Nephron (organoid): ENCODE measurements around the gene YOD1.

Source experiments
- H3K27ac Mint-ChIP-seq, 3 experiments: 2 replicates each; pipeline ENCODE4 v1.8.0; 2020; ENCODE audit warnings: mixed read lengths in 3 of 3, mild to moderate bottlenecking in 2 of 3, moderate library complexity in 1 of 3
- H3K27me3 Mint-ChIP-seq: 2 replicates; pipeline ENCODE4 v1.8.0; 2021; ENCODE audit warnings: low read depth, mild to moderate bottlenecking, moderate library complexity, mixed read lengths
- H3K36me3 Mint-ChIP-seq: 2 replicates; pipeline ENCODE4 v1.8.0; 2020; ENCODE audit warnings: low read depth, mixed read lengths
- H3K4me1 Mint-ChIP-seq: 2 replicates; pipeline ENCODE4 v1.8.0; 2020; ENCODE audit warnings: mixed read lengths
- H3K4me3 Mint-ChIP-seq, 3 experiments: 2 replicates each; pipeline ENCODE4 v1.8.0; 2020; ENCODE audit warnings: mild to moderate bottlenecking in 3 of 3, mixed read lengths in 3 of 3, moderate library complexity in 2 of 3
- H3K9me3 Mint-ChIP-seq: 2 replicates; pipeline ENCODE4 v1.8.0; 2020; ENCODE audit warnings: mixed read lengths
- TF ChIP-seq, protein P1 (sequence below), 3 experiments: fragments of 200-600 bp; sonication (generic); IDR thresholded peaks; one replicate each; pipeline ENCODE4 v1.5.0; 2021; ENCODE audit warnings: antibody characterized with exemption in 3 of 3; ENCODE audit not compliant: unreplicated experiment in 3 of 3

The YOD1 gene

DNA sequence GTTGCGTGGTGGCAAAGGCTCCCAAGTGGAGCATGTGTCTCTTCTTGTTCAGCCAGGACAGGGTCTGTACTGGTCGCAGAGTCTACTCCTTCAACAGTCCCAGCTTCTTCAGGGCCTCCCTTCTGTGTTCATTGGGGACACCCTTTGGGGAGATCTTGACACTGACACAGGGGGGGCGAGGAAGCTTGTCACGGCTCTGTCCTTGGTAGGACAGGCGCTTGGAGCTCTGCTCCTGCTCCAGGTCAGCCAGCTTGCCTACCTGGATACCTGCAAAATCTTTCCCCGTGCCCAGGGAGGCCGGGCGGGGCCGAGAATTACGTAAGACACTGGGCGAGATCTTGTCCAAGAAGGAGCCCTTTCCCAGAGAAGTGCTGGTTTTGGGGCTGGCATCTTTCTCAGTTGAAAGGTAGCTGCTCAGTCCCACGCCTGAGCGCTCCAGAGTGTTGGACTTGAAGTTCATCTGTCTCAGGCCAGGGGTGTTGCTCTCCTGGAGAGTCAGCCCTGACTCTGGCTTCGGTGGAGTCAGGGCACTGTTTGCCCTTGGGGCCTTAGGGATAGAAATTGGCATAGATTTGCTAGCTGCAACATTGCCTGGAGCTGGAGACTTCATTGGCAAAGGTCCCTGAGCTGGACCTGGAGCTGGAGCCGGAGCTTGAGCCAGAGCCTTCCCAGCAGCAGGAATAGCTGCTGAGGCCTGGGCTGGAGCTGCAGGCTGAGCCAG, 29.0 kb downstream of the YOD1 start:
- TF ChIP-seq, protein P1, sequence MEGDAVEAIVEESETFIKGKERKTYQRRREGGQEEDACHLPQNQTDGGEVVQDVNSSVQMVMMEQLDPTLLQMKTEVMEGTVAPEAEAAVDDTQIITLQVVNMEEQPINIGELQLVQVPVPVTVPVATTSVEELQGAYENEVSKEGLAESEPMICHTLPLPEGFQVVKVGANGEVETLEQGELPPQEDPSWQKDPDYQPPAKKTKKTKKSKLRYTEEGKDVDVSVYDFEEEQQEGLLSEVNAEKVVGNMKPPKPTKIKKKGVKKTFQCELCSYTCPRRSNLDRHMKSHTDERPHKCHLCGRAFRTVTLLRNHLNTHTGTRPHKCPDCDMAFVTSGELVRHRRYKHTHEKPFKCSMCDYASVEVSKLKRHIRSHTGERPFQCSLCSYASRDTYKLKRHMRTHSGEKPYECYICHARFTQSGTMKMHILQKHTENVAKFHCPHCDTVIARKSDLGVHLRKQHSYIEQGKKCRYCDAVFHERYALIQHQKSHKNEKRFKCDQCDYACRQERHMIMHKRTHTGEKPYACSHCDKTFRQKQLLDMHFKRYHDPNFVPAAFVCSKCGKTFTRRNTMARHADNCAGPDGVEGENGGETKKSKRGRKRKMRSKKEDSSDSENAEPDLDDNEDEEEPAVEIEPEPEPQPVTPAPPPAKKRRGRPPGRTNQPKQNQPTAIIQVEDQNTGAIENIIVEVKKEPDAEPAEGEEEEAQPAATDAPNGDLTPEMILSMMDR (IDR thresholded peaks at IDR 0.05; ENCODE audit: unreplicated experiment in 3 of 3), result no peak
- Mint-ChIP-seq H3K36me3 (no peaks in the 10 kb centered on the region), H3K27ac (no peak overlapping the region), H3K27me3 (peaks cover 8% of the 10 kb centered on the region), H3K4me3 (no peak overlapping the region), H3K9me3 (no peaks in the 10 kb centered on the region), H3K4me1 (peaks cover 27% of the 10 kb centered on the region)

DNA sequence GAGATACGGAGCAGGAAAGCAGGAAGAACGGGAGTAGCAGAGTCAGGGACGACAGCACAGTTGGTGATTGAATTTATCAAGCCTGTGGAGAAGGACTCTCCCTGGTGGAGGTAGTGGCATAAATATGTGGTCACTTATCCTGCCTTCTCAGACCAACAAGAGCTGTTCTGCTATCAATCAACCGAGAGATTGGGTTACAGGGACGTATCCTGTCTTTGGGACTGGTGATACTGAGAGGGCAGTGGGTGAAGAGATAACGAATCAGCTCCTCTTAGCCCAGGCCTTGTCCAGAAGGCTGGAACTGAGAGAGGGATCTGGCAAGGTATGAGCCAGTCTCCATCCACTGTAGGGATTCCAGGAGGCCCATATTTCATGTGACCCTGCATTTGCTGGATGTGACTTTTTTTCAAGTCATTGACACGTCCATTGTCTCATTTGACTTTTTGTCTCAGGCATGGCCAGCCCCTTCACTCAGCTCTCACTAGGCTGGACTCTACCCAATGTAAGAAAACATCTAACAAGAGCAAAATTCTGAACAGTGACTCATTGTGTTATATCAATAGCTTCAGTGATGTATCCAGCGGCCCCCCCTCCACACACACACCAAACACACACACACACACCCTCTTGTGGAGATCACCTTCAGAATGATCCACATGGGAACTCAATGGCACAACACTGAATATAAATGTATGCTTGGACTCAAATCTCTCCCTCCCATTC, 29.7 kb downstream of the YOD1 start:
- peaks cover 10% of the 10 kb centered on the region for H3K27me3 Mint-ChIP-seq
- no peaks in the 10 kb centered on the region for H3K9me3 Mint-ChIP-seq
- TF ChIP-seq, protein P1 (IDR thresholded peaks at IDR 0.05; ENCODE audit: unreplicated experiment in 3 of 3), result no peak
- no peak overlapping the region for H3K4me3 Mint-ChIP-seq
- peaks cover 21% of the 10 kb centered on the region for H3K4me1 Mint-ChIP-seq
- H3K27ac Mint-ChIP-seq, result no peak overlapping the region
- H3K36me3 Mint-ChIP-seq, result no peaks in the 10 kb centered on the region

DNA sequence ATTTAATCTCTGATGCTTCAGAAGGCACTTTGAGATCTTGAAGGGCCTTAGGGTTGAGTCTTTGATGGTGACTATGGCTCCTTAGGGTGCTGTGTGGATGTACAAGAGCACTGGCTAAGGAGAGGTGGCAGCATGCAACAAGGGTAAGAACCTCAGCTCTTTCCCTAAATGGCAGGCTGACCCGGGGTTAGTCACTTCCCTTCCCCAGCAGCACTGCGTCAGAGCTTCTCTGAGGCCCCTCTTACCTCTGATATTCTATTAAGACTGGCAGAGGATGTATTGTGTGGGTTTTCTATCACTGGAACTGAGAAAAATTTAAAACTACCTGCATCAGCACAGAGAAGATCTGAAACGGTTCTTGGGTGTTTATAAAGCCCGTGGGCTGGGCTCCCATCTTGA, 30.3 kb downstream of the YOD1 start:
- no peak overlapping the region for H3K27ac Mint-ChIP-seq
- no peaks in the 10 kb centered on the region for H3K9me3 Mint-ChIP-seq
- TF ChIP-seq, protein P1 (IDR thresholded peaks at IDR 0.05; ENCODE audit: unreplicated experiment in 3 of 3), result no peak
- H3K27me3 Mint-ChIP-seq, result peaks cover 16% of the 10 kb centered on the region
- H3K4me3 Mint-ChIP-seq, result no peak overlapping the region
- H3K36me3 Mint-ChIP-seq, result no peaks in the 10 kb centered on the region
- peaks cover 15% of the 10 kb centered on the region for H3K4me1 Mint-ChIP-seq

DNA sequence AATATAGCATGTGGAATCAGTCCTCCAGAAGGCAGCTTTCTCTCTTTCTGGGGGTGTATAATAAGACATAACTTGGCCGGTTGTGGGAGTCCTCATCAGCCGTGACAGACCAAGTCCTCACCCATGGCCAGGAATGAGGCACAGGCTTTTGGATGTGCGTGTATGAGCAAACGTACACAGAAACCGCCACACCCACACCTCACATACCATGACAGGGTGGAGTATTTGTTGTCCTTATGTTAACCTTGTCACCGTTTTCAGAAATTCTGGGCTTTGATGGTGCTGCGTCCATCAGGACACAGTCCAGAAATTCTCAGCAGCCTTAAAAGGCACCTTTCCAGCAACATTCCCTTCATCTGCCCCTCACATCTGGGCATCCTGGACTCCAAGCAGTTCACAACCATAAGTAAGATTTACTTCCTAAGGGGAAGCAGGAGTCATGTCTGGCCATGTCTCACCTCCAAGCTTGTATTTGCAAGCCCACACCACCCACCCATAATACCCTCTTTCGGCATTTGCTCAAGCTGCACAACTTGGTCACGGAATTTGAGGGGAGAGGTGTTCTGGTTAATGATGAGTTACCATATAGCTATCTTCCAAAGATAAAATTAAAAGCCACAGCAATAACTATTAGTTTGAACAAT, 30.8 kb downstream of the YOD1 start:
- Mint-ChIP-seq H3K27ac (no peak overlapping the region), H3K9me3 (no peaks in the 10 kb centered on the region), H3K36me3 (no peaks in the 10 kb centered on the region), H3K4me1 (peaks cover 10% of the 10 kb centered on the region), H3K27me3 (peaks cover 21% of the 10 kb centered on the region), H3K4me3 (no peak overlapping the region)
- TF ChIP-seq, protein P1 (IDR thresholded peaks at IDR 0.05; ENCODE audit: unreplicated experiment in 3 of 3), result no peak

DNA sequence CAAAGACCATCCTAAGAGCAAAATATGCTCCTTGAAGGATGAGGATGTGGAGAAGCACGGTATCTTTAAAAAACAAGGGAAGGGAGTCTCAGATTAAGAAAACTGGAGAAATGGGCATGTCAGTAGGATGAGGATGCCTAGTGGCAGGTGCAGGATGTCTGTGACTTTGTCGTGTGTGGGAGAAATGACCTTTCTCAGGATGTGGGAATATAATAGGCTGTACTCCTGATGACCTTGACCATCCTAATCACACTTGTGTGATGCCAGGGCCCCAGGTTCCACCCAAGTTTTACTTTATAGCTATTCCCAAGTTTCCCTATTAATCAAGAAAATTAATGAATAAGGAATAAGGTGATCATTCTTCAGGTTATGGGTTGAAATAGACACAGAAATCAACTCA, 31.3 kb downstream of the YOD1 start:
- Mint-ChIP-seq H3K9me3 (no peaks in the 10 kb centered on the region), H3K27ac (no peak overlapping the region), H3K27me3 (peaks cover 19% of the 10 kb centered on the region), H3K4me1 (peaks cover 5% of the 10 kb centered on the region), H3K36me3 (no peaks in the 10 kb centered on the region), H3K4me3 (no peak overlapping the region)
- TF ChIP-seq, protein P1 (IDR thresholded peaks at IDR 0.05; ENCODE audit: unreplicated experiment in 3 of 3), result no peak
